ENCODE measurements around the gene DOCK4.

DOCK4 gene

DNA sequence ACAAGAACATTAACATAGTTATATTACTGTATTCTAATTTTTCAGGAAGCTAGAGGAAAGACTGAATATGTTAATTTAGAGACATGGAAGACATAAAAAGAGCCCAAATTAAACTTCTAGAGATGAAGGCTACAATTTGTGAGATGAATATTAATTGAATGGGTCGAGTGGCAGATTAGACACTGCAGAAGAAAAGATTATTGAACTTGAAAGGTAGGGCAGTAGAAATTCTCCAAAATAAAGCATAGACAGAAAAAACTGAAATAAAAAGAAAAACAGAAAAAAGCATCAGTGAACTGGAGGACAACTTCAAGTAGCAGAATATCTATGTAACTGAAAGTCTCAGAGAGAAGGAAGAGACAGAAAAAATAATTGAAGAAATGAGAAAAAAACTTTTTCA, 369.6 kb downstream of the DOCK4 start:
- TF ChIP-seq JUND (IDR thresholded peaks at IDR 0.05; ENCODE audit: low read depth), result no peak
- DNase-seq (ENCODE audit: low read depth in 1 of 2, low spot score in 1 of 2), result no peak
- in situ Hi-C loops (cut with HindIII; ENCODE audit: low pct_unique_long_range_greater_than_20kb, low sequenced_read_pairs), result no loop called here

DNA sequence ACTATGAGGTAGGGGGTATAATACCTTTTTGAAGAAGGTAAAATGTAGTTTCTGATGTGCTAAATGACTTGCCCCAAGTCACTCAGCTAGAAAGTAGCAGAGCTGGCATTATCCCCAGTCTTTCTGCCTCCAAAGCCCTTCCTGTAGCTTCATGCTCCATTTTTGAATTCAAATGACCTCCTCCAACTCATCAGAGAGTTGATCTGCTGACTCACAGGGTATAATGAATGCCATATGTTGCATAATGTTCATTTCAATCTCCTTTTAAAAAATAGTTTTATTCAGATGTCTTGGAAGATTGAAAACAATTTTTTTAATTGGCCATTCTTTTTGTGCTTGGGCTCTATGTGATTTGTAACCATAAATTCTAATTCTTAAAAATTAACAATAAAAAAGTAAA, 371.1 kb downstream of the DOCK4 start:
- TF ChIP-seq JUND (IDR thresholded peaks at IDR 0.05; ENCODE audit: low read depth), result no peak
- in situ Hi-C loops (cut with HindIII; ENCODE audit: low pct_unique_long_range_greater_than_20kb, low sequenced_read_pairs), result no loop called here
- DNase-seq (ENCODE audit: low read depth in 1 of 2, low spot score in 1 of 2), result no peak

DNA sequence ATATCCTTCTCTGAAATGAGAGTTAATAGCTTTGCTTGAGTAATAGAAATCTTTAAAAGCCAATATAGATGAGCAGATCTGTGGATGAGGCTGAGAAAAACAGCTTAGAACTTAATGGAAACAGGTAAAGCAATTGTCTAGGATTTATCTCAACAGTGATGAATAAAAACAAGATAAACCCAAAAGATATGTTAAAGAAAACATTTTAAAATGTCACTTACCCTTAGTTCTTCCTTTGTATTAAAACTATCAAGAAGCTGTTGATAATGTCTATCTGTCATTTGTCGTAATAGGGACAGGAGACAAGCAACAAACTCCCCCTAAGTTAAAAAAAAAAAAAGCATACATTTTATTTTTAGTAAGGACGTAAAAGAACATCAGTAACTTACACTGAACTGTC, 371.8 kb downstream of the DOCK4 start:
- in situ Hi-C loops (cut with HindIII; ENCODE audit: low pct_unique_long_range_greater_than_20kb, low sequenced_read_pairs), result no loop called here

DNA sequence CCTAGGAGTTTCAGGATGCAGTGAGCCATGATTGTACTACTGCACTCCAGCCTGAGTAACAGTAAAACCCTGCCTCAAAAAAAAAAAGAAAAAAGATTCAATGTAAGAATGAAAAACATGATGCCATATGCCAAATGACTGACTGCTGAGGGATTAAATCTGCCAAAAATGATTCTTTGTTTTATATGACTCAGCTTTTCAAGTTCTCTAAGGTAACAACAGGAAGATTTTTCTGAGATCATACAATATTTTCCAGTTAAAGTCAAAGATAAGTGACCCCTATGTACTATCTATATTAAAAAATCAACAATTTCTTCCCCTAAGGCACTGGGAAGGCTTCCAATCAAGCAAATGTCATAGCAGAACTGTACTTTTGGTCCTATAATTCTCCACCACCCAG, 372.7 kb downstream of the DOCK4 start:
- no peak for TF ChIP-seq JUND (IDR thresholded peaks at IDR 0.05; ENCODE audit: low read depth)
- in situ Hi-C loops (cut with HindIII; ENCODE audit: low pct_unique_long_range_greater_than_20kb, low sequenced_read_pairs), result no loop called here
- no peak for DNase-seq (ENCODE audit: low read depth in 1 of 2, low spot score in 1 of 2)

More for the DNA sequence above, 371.8 kb downstream of the DOCK4 start:
- DNase-seq (ENCODE audit: low read depth in 1 of 2, low spot score in 1 of 2), result no peak
- TF ChIP-seq JUND (IDR thresholded peaks at IDR 0.05; ENCODE audit: low read depth), result no peak

DNA sequence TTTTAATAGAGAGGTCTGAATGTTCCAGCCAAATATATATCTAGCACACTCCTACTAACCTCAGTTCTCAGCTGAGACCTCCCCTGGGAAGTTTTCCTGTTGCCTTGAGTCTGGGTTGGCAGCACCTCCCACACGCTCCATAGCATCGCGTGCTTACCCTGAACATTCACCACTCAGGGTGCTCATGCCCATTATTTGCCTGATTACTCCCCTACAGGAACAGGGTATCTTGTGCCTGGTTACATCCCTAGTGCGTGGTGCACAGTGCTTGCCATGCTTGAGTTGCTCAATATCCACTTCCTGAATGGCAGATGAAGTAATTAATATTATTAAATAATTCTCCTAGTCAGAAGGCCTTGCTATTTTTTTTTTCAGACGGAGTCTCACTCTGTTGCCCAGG, 374.0 kb downstream of the DOCK4 start:
- in situ Hi-C loops (cut with HindIII; ENCODE audit: low pct_unique_long_range_greater_than_20kb, low sequenced_read_pairs), result no loop called here
- no peak for TF ChIP-seq JUND (IDR thresholded peaks at IDR 0.05; ENCODE audit: low read depth)
- no peak for DNase-seq (ENCODE audit: low read depth in 1 of 2, low spot score in 1 of 2)

DNA sequence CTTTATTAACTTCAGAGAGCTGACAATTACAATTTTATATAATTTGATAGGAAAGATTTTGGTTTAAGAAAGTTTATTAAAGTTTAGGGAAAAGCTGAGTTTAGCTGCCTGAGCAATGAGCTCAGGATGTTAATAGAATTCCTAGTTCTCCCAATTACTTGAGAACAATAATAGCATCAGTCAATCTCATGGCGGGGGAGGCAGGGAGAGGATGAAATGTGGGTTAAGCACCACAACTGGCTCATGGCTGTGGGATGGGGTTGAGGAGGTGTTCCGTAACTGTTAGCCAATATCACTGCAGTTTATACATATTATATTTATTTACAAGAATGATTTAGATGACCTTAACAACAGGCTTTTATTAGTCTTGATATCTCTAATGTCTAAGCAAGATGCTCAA, 377.0 kb downstream of the DOCK4 start:
- no peak for DNase-seq (ENCODE audit: low read depth in 1 of 2, low spot score in 1 of 2)
- TF ChIP-seq JUND (IDR thresholded peaks at IDR 0.05; ENCODE audit: low read depth), result no peak
- in situ Hi-C loops (cut with HindIII; ENCODE audit: low pct_unique_long_range_greater_than_20kb, low sequenced_read_pairs), result no loop called here

DNA sequence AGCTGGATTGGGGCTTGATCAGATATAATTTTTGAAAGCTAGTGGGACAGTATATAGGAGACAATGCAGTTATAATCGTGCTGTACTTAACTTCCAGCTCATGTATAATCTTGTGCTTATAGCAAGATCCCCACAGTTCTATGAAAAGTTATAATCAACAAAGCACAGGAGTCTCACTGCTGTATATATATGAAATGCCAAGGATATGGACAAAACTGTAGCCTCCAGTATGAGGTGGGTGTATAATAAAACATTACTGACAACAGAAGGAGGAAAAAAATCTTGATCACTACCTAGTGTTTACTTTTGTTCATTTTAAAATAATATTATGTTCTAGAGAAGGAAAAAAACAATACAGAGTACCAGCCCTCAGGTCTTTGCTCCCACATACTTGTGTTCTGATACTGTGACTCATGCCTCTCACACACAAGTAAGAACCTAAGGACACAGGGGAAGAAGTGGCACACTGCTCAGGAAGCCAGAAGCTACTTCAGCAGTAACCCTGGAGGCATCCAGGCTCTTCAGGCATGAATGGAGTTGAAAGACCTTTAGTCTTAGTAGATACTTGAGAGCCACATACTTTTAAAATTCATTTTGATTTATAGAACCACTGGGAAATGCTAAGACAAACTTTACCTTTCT, 378.2 kb downstream of the DOCK4 start:
- no peak for DNase-seq (ENCODE audit: low read depth in 1 of 2, low spot score in 1 of 2)
- TF ChIP-seq JUND (IDR thresholded peaks at IDR 0.05; ENCODE audit: low read depth), result no peak
- in situ Hi-C loops (cut with HindIII; ENCODE audit: low pct_unique_long_range_greater_than_20kb, low sequenced_read_pairs), result no loop called here

DNA sequence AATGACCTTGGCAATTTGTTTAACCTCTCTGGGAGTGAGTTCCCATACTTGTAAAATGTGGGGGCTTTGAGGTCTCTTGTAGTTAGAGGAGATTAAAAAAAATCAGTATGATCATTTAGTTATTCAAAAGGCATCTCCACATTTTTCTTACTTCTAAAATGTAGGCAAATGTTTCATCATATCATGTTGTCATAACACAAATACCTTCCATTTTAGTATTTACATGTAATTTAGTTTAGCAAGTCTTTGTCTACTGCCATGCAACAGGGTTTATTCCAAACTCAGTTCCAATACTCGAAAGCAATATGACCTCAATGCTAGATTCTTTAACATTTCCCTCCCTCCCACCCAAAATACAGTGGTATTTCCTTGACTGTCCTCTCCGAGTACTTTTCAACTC, 381.2 kb downstream of the DOCK4 start:
- in situ Hi-C loops (cut with HindIII; ENCODE audit: low pct_unique_long_range_greater_than_20kb, low sequenced_read_pairs), result no loop called here

DNA sequence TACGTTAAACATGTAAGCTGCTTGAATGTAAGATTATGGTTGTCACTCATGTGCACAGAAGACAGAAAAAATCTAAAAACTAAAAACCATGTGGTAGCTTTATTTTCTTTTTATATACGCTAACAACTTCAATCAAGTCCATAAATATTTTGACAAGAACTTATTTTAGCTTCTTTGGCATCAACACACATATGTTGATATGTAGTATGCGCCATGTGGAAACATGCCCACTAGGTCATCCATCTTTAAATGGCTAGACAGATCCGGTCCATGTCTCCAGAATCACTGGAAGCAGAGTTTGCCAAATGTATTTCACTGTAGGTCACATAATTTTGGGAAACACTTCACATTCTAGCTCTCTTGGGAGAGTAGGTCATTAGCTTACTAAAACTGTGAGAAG, 382.4 kb downstream of the DOCK4 start:
- DNase-seq (ENCODE audit: low read depth in 1 of 2, low spot score in 1 of 2), result no peak
- no peak for TF ChIP-seq JUND (IDR thresholded peaks at IDR 0.05; ENCODE audit: low read depth)
- in situ Hi-C loops (cut with HindIII; ENCODE audit: low pct_unique_long_range_greater_than_20kb, low sequenced_read_pairs), result no loop called here

More for the DNA sequence above, 381.2 kb downstream of the DOCK4 start:
- TF ChIP-seq JUND (IDR thresholded peaks at IDR 0.05; ENCODE audit: low read depth), result no peak
- DNase-seq (ENCODE audit: low read depth in 1 of 2, low spot score in 1 of 2), result no peak

DNA sequence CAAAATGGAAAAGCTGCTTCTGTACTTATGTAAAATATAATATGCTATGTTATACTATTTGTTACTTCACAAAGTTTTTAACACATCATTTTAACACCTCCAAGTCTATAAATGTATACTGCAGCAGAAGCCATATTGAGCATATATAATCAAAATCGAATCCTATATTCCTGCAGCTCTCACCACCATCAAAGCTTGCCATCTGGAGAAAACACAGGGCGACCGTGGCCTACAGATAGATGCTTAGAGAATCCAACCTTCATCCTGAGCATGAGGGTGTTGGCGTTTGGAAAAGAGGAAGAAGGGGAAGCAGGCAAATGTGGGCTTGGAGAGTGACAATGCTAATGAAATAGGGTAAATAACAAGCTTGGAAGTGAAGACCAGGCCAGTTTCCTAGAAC, 385.2 kb downstream of the DOCK4 start:
- no peak for DNase-seq (ENCODE audit: low read depth in 1 of 2, low spot score in 1 of 2)
- TF ChIP-seq JUND (IDR thresholded peaks at IDR 0.05; ENCODE audit: low read depth), result no peak
- in situ Hi-C loops (cut with HindIII; ENCODE audit: low pct_unique_long_range_greater_than_20kb, low sequenced_read_pairs), result no loop called here

DNA sequence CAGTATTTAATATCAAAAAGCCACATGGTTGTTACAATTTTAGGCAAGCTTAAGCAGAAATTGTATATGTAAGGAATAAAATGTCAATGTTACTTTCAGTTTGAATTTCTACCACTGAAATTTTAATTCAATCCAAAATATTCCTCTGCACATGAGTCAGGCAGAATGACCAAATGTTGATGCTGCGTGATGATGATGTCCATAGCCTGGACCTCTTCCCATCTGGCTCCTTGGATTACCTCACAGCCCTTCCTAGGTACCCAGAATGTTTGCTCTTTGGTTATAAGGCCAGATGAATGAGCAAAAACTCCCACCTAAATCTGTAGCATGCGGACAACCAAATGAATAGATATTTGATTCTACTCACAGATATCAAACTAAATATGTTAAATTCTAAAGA, 385.6 kb downstream of the DOCK4 start:
- DNase-seq (ENCODE audit: low read depth in 1 of 2, low spot score in 1 of 2), result no peak
- in situ Hi-C loops (cut with HindIII; ENCODE audit: low pct_unique_long_range_greater_than_20kb, low sequenced_read_pairs), result no loop called here
- no peak for TF ChIP-seq JUND (IDR thresholded peaks at IDR 0.05; ENCODE audit: low read depth)

DNA sequence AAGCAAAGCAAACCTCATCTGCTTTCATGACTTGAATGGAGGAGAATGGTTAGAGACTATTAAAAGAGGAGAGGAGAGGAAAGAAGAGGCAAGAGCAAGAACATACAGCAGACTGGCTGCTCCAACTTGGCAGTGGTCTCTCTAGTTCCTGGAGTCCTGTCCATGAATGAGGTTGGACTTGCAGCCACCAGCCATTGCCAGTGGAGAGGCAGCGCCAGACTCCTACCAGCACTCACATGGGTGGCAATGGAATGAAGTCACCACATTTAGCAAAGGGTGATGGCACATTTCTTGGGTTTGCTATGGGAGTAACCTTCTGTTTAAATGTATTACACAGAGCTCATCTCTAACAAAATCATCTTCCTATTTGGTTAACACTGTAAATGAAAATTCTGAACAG, 386.1 kb downstream of the DOCK4 start:
- in situ Hi-C loops (cut with HindIII; ENCODE audit: low pct_unique_long_range_greater_than_20kb, low sequenced_read_pairs), result no loop called here
- no peak for DNase-seq (ENCODE audit: low read depth in 1 of 2, low spot score in 1 of 2)
- no peak for TF ChIP-seq JUND (IDR thresholded peaks at IDR 0.05; ENCODE audit: low read depth)

DNA sequence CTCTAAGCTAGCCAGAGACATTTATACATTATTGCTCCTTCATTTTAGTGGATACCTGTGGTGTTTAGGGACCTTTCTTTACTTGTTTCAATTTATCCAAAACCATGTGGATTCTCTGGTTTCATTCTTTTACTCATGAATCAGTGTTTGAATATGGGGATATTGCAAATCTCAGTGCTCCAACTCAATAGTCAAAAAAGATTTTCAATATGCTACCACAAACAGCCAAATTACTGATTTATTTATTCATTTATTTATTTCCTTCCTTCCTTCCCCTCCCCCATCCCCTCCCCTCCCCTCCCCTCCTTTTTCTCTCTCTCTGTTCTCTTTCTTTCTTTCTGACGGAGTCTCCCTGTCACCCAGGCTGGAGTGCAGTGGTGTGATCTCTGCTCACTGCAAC, 390.8 kb downstream of the DOCK4 start:
- no peak for TF ChIP-seq JUND (IDR thresholded peaks at IDR 0.05; ENCODE audit: low read depth)
- DNase-seq (ENCODE audit: low read depth in 1 of 2, low spot score in 1 of 2), result no peak
- in situ Hi-C loops (cut with HindIII; ENCODE audit: low pct_unique_long_range_greater_than_20kb, low sequenced_read_pairs), result no loop called here

DNA sequence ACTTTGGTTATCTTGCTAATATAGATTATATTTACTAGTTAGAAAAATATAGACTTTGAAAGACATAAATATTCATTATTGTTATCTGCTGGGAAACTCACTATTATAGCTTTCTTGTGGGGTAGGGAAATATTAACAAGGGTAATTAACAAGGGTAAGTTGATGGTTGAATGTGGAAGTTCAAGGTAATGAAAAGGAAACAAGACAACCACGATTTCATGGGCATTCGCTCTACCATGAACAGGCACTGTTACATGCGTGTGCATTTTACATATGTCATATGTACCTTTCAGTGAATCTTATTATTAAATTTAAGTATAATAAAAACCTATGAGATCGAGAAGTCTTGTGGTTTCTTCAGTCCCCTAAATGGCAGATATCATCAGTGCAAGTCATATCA, 392.9 kb downstream of the DOCK4 start:
- in situ Hi-C loops (cut with HindIII; ENCODE audit: low pct_unique_long_range_greater_than_20kb, low sequenced_read_pairs), result no loop called here
- DNase-seq (ENCODE audit: low read depth in 1 of 2, low spot score in 1 of 2), result no peak
- TF ChIP-seq JUND (IDR thresholded peaks at IDR 0.05; ENCODE audit: low read depth), result no peak
